MM.1S (cell line): ENCODE results near the gene ADAMTS15.

Experiments used
- DNase-seq: peaks from one replicate; pipeline ENCODE4 v3.0.0-alpha.2; 2015
- H2AFZ ChIP-seq: fragments of 300-600 bp; sonication (generic); 2 replicates; pipeline ENCODE4 v1.6.0; 2016; ENCODE audit warnings: antibody characterized with exemption, low read length
- H3F3A ChIP-seq: fragments of 300-600 bp; sonication (generic); 2 replicates; pipeline ENCODE4 v1.6.1; 2016; ENCODE audit warnings: mild to moderate bottlenecking, antibody characterized with exemption, low read length, moderate library complexity, mixed read lengths; ENCODE audit not compliant: insufficient read depth
- H3K27ac ChIP-seq: fragments of 300-600 bp; sonication (generic); 2 replicates; pipeline ENCODE4 v1.5.1; 2016; ENCODE audit warnings: mild to moderate bottlenecking, low read length
- H3K27me3 ChIP-seq: fragments of 300-600 bp; sonication (generic); replicated peaks from 2 replicates; pipeline ENCODE4 v1.6.0; 2016; ENCODE audit warnings: low read length; ENCODE audit not compliant: insufficient read depth
- H3K36me3 ChIP-seq: fragments of 300-600 bp; sonication (generic); replicated peaks from 2 replicates; pipeline ENCODE4 v1.6.1; 2016; ENCODE audit warnings: mild to moderate bottlenecking, low read length, mixed read lengths; ENCODE audit not compliant: insufficient read depth
- H3K4me1 ChIP-seq: fragments of 300-600 bp; sonication (generic); 2 replicates; pipeline ENCODE4 v1.6.1; 2016; ENCODE audit warnings: low read length, mixed read lengths
- H3K4me2 ChIP-seq: fragments of 300-600 bp; sonication (generic); 2 replicates; pipeline ENCODE4 v1.6.0; 2016; ENCODE audit warnings: low read depth, low read length
- H3K4me3 ChIP-seq: fragments of 300-600 bp; sonication (generic); 2 replicates; pipeline ENCODE4 v1.5.1; 2016; ENCODE audit warnings: low read length, mixed read lengths
- H3K79me2 ChIP-seq: fragments of 300-600 bp; sonication (generic); 2 replicates; pipeline ENCODE4 v1.6.1; 2016; ENCODE audit warnings: mixed run types, low read length, mixed read lengths
- H3K9ac ChIP-seq: fragments of 300-600 bp; sonication (generic); 2 replicates; pipeline ENCODE4 v1.6.1; 2016; ENCODE audit warnings: low read length, mixed read lengths
- H3K9me2 ChIP-seq: fragments of 300-600 bp; sonication (generic); replicated peaks from 2 replicates; pipeline ENCODE4 v1.6.1; 2016; ENCODE audit warnings: mild to moderate bottlenecking, low read length, mixed read lengths; ENCODE audit not compliant: insufficient read depth
- H3K9me3 ChIP-seq: fragments of 300-600 bp; sonication (generic); replicated peaks from 2 replicates; pipeline ENCODE4 v1.6.1; 2016; ENCODE audit warnings: mild to moderate bottlenecking, low read length, mixed read lengths; ENCODE audit not compliant: insufficient read depth
- H4K20me1 ChIP-seq: fragments of 300-600 bp; sonication (generic); 2 replicates; pipeline ENCODE4 v1.6.1; 2016; ENCODE audit warnings: mild to moderate bottlenecking, low read length, moderate library complexity, mixed read lengths; ENCODE audit not compliant: insufficient read depth
- CTCF ChIP-seq: fragments of 300-600 bp; sonication (generic); IDR thresholded peaks from 2 replicates; pipeline ENCODE4 v1.5.1; 2016; ENCODE audit warnings: antibody characterized with exemption, low read length, mixed read lengths
- EZH2 ChIP-seq: fragments of 300-600 bp; sonication (generic); optimal IDR thresholded peaks from 2 replicates; pipeline ENCODE3; 2017; ENCODE audit warnings: low read depth, mild to moderate bottlenecking, antibody characterized with exemption, low read length, mixed read lengths
- EZH2phosphoT487 ChIP-seq: fragments of 300-600 bp; sonication (generic); IDR thresholded peaks from 2 replicates; pipeline ENCODE4 v1.6.1; 2018; ENCODE audit warnings: antibody characterized with exemption, low read length

Gene ADAMTS15

DNA sequence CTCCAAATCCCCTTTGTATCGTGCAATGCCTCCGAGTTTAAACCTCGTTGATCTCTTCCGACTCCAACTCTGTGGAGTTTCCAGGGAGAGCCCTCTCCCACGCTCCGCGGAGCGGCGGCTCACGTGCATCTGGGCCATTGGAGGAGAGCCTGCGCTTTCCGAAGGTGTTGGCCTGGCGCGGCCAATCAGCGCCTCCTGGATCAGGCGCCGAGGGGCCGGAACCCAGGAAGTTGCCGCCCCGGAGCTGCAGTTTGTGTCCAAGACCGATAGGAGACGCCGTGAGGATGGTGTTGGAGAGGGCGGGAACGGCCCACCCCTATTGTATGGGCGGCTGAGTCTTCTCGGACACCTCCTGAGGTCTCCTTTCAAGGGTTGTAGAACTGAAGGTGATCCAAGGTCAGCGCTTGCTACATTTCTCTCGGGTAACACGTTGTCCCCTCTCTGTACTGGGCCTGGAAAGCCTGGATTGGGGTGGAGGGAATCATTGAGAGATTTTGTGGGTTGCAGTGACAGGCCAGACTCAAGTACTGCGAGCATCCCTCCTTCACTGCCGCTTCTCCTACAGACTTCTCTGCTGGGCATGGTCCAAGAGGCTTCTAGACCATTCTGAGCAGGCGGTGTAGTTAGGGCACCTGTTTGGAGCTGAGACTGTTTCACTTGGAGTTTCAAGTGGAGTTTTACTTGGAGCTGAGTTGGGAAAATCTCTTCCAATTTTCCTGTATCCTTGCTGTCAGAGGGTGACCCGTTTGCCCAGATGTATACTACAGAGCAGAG is 1.7 kb downstream of the ADAMTS15 start:
- H3K79me2 ChIP-seq, result peaks cover 7% of the 10 kb centered on the region; the same call in 1 of the 2 replicates
- H3K9me2 ChIP-seq, result no peaks in the 10 kb centered on the region
- H3K9ac ChIP-seq, result no peak overlapping the region
- no peak overlapping the region for H2AFZ ChIP-seq
- H3K4me2 ChIP-seq, result no peak overlapping the region
- H3K4me1 ChIP-seq, result no peaks in the 10 kb centered on the region
- no peaks in the 10 kb centered on the region for H4K20me1 ChIP-seq
- H3K4me3 ChIP-seq, result no peak overlapping the region
- no peak for TF ChIP-seq EZH2
- no peak for TF ChIP-seq EZH2phosphoT487
- TF ChIP-seq CTCF, result no peak
- no peaks in the 10 kb centered on the region for H3K9me3 ChIP-seq
- H3F3A ChIP-seq, result peaks cover 7% of the 10 kb centered on the region; the same call in 1 of the 2 replicates
- H3K27me3 ChIP-seq, result no peaks in the 10 kb centered on the region
- no peak overlapping the region for H3K27ac ChIP-seq
- DNase-seq, result no peak
- no peaks in the 10 kb centered on the region for H3K36me3 ChIP-seq

GRCh38 chr11:130451231-130452019 is 3.0 kb downstream of the ADAMTS15 start:
- Histone ChIP-seq H3K4me3 (no peak overlapping the region), H3K4me2 (no peak overlapping the region), H3K27ac (no peak overlapping the region), H4K20me1 (no peaks in the 10 kb centered on the region), H3K27me3 (no peaks in the 10 kb centered on the region), H3K79me2 (peaks cover 7% of the 10 kb centered on the region; the same call in 1 of the 2 replicates), H3K36me3 (no peaks in the 10 kb centered on the region), H3K4me1 (no peaks in the 10 kb centered on the region), H2AFZ (no peak overlapping the region), H3K9me2 (no peaks in the 10 kb centered on the region), H3K9ac (no peak overlapping the region), H3K9me3 (no peaks in the 10 kb centered on the region), H3F3A (peaks cover 7% of the 10 kb centered on the region; the same call in 1 of the 2 replicates)
- DNase-seq, result no peak
- TF ChIP-seq CTCF (no peak), EZH2phosphoT487 (no peak), EZH2 (no peak)

DNA sequence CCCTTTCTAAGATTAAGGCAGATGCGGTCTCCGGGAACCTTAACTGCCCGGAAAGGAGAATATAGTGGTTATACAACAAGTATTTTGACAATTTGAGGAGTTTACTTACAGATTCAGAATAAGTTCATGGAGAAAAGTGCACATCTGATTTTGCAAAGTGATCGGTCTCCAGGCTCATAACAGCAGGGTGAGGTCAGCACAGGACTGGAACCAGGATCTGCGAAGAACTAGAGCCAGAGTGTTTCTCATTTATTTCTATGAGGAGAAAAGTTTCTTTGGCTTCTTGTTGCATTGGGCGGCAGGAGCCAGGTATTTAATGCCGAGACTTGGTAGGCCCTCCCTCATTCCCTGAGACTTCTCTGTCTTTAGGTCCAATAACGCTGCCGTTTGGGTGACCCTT is 3.7 kb downstream of the ADAMTS15 start:
- Histone ChIP-seq H4K20me1 (no peaks in the 10 kb centered on the region), H3K27me3 (no peaks in the 10 kb centered on the region), H3K9ac (no peak overlapping the region), H3K9me2 (no peaks in the 10 kb centered on the region), H3K27ac (no peak overlapping the region), H3K36me3 (no peaks in the 10 kb centered on the region), H3F3A (peaks cover 7% of the 10 kb centered on the region; the same call in 1 of the 2 replicates), H3K4me2 (no peak overlapping the region), H3K4me1 (no peaks in the 10 kb centered on the region), H3K4me3 (no peak overlapping the region), H3K9me3 (no peaks in the 10 kb centered on the region), H3K79me2 (peaks cover 7% of the 10 kb centered on the region; the same call in 1 of the 2 replicates), H2AFZ (no peak overlapping the region)
- no peak for TF ChIP-seq EZH2phosphoT487
- TF ChIP-seq EZH2, result no peak
- no peak for TF ChIP-seq CTCF
- no peak for DNase-seq
